Neuron (in vitro differentiated cells): ENCODE data around the gene CA12.

ENCODE experiments used
- H2AFZ ChIP-seq: one replicate; pipeline ENCODE4 v1.6.1; 2013; ENCODE audit warnings: low read depth, mild to moderate bottlenecking, inconsistent platforms, low read length, moderate library complexity
- H3K27me3 ChIP-seq: one replicate; pipeline ENCODE4 v1.6.1; 2013; ENCODE audit warnings: low read length; ENCODE audit not compliant: insufficient read depth
- H3K36me3 ChIP-seq: one replicate; pipeline ENCODE4 v1.6.1; 2013; ENCODE audit warnings: low read length; ENCODE audit not compliant: insufficient read depth
- H3K4me1 ChIP-seq: one replicate; pipeline ENCODE4 v1.6.1; 2013; ENCODE audit warnings: low read length; ENCODE audit not compliant: insufficient read depth
- H3K4me3 ChIP-seq: 2 replicates; pipeline ENCODE4 v1.5.1; 2013; ENCODE audit warnings: mild to moderate bottlenecking, low read length, moderate library complexity
- H3K9me3 ChIP-seq: one replicate; pipeline ENCODE4 v1.6.1; 2013; ENCODE audit warnings: low read length

Gene CA12

DNA sequence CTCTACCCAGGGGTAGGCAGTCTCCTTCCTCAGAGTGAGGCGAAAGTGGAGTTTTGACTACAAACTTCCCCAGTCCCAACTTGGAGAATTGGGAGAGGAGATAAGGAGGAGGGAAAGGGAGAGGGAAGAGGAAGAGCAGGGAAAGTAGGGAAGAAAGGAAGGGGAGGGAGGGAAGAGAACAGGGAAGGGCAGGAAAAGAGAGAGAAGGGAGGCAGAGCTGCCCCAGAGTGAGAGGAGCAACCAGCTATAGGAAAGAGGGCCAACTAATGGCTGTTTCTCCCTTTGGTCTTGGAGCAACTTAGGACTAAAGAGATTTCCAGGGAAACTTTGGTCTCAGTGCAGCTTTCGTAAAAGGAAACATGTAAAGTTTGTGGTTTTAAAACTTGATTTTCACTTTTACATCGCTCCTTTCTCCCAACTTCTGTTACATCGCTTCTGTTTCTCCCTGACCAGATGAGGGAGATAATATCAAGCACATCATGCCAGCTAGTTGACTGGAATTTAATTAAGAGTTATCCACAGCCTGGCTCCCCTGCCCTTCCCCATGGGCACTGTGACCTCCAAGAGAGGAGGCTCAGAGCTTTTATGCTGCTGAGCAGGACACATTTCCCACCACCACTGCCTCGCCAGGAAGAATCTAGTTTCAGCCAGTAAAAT lies 1.4 kb downstream of the CA12 start:
- Histone ChIP-seq H3K9me3 (no peaks in the 10 kb centered on the region), H3K27me3 (peaks cover 15% of the 10 kb centered on the region), H3K36me3 (no peaks in the 10 kb centered on the region), H3K4me1 (peaks cover 31% of the 10 kb centered on the region), H3K4me3 (no peak overlapping the region), H2AFZ (no peak overlapping the region)

DNA sequence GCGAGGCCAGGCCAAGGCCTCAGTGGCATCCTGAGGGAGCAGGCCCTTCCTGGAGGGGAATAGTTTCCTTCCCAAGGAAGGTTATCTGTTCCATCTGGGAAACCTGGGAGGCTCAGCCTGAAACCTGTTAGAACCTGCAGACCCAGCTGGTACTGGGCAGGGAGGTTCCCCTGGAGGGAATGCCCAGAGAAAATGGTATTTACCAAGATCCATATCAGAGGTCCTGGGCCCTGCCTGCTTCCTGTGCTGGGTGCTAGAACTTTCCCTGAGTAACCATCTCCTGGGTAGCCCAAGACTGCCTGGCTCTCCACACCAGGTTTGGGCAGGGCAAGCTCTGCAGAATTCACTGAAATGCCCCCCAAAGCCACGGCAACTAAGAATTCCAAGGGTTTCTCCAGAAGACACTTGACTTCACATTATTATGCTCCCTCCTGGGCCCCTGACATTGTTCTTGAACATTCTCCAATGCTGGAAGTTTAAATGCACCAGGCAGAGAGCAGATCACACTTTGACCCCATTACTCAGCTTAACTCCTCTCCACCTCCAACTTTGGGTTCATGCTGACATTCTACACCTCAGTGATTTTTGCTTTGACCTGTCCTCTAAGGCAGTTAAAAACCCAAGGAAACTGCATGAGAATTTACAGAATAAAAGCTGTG lies 2.0 kb downstream of the CA12 start:
- Histone ChIP-seq H3K36me3 (no peaks in the 10 kb centered on the region), H3K9me3 (no peaks in the 10 kb centered on the region), H3K4me1 (peaks cover 36% of the 10 kb centered on the region), H3K4me3 (no peak overlapping the region), H3K27me3 (peaks cover 15% of the 10 kb centered on the region), H2AFZ (no peak overlapping the region)

DNA sequence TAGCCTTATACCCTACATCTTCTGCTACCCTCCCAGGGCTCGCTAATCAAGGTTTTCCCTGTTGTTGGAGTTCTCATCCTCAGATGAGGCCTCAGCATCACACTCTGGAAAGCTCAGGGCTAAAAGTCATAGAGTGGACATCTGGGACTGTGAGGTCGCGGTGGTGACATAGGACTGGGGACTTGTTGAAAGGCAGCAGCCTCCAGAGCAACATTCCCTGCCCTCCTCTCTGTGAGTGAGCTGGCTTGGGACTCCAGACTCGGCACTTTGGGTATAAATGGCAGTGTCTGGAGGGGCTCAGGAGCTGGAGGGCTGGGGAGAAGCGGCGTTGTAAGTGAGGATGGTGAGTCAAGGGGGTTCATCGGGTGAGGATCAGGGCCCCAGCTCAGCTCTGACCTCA lies 2.7 kb downstream of the CA12 start:
- Histone ChIP-seq H3K36me3 (no peaks in the 10 kb centered on the region), H3K9me3 (no peaks in the 10 kb centered on the region), H3K27me3 (peaks cover 12% of the 10 kb centered on the region), H3K4me1 (peaks cover 40% of the 10 kb centered on the region), H3K4me3 (no peak overlapping the region), H2AFZ (no peak overlapping the region)

DNA sequence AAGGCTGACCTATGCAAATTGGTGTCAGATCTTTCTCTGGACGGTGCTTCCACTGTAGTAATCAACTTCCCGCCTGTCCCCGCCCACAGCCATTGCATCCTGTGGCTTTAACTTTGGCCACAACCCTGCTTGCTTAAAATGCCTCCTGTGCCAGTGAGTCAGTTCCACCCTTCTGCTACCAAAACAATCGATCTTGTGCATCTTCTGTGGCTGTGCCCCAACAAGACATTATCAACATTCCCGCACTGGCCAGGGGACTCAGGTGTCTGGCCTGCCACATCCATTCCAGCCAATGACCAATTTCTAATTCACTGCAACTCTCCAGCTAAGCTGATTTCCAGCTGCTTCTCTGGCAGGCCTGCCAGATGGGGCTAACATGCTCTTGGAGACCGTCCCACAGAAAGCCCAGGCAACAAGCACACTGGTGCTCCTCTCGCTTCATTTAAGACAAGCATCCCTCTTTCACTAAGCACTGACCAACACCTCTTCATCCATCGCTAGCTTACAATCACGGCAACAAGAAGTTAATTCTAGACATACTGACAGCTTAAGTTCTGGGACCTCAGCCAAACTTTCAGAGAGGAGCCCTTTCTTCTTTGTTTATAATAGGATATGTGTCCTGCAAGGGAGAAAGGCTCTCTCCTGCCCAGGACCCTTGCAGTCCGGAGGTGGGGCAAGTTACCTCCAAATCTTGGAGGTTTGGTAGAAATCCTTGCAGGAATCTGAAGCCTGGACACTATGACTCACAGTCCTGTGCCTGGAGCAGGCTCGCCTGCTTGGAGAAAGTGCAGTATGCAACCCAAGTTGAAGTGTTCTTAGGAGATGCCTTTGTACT lies 6.7 kb downstream of the CA12 start:
- Histone ChIP-seq H2AFZ (no peak overlapping the region), H3K4me1 (peaks cover 20% of the 10 kb centered on the region), H3K9me3 (no peaks in the 10 kb centered on the region), H3K4me3 (no peak overlapping the region), H3K27me3 (no peaks in the 10 kb centered on the region), H3K36me3 (no peaks in the 10 kb centered on the region)

DNA sequence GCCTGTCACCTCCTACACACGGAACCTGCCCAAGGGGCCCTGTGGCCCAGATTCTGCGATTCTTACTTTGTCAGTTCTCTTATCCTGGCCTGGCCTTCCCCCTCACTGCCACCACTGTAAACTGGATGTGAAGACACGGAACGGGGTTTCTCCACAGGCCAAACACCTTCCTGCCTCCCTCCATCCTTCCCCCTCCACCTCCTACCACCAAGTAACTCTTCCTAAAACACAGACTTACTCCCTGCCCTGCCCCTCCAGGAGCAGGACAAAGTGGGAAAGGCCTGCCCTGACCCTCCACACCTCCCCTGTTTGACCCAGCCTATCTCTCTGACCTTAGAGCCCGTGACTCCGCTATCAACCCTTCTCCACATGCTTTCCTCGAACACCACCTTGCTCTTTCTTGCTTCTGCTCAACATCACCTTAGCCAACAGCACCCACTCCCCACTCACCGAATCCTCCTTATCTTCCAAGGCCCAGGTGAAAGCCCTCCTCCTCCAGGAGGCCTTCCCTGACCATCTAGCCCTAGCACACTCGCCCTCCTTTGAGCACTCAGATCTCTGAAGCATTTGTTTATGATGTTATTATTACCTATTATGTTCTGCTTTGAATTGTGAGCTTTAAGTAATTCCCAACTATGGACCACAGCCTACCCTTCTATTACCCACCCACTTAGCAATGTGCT lies 7.6 kb downstream of the CA12 start:
- H3K4me1 ChIP-seq, result peaks cover 11% of the 10 kb centered on the region

DNA sequence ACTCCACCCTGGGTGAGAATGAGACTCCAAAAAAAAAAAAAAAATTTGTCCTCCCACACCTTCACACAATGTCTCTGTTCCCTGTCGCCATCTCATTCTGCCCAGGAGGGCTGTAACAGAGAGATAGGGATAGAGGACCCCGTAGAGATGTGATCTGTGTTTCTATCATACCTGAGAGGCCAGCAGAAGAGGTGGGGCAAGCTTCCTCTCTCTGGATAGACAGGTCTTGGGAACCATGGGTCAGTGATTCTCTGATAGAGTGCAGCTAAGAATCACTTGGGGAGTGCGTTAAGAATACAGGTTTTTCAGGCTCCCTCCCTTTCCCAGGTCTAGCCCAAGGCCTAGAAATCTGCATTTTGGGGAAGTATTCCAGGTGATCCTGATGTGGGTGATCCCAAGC lies 8.3 kb downstream of the CA12 start:
- H2AFZ ChIP-seq, result no peak overlapping the region
- H3K27me3 ChIP-seq, result no peaks in the 10 kb centered on the region
- H3K9me3 ChIP-seq, result no peaks in the 10 kb centered on the region
- peaks cover 10% of the 10 kb centered on the region for H3K4me1 ChIP-seq
- H3K36me3 ChIP-seq, result no peaks in the 10 kb centered on the region
- no peak overlapping the region for H3K4me3 ChIP-seq

More for the DNA sequence above, 7.6 kb downstream of the CA12 start:
- Histone ChIP-seq H3K4me3 (no peak overlapping the region), H3K9me3 (no peaks in the 10 kb centered on the region), H3K27me3 (no peaks in the 10 kb centered on the region), H3K36me3 (no peaks in the 10 kb centered on the region), H2AFZ (no peak overlapping the region)

DNA sequence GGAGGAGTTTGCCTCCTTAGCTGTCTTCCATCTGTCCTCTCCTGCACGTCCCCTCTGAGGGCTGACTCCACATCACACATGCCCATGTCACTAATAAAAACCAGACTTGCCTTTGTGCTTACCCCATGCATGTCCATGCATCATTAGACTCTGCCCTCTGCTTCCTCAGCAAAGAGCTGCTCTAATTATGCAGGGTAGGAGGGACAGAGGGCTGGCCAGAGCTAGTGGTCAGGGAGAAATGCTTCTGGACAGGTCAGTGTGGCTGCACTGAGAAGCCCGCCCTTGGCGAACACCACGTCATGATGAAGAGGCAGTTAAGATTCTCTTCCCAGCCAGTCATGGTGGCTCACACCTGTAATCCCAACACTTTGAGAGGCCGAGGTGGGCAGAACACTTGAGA lies 8.9 kb downstream of the CA12 start:
- Histone ChIP-seq H2AFZ (no peak overlapping the region), H3K4me1 (peaks cover 10% of the 10 kb centered on the region), H3K9me3 (no peaks in the 10 kb centered on the region), H3K36me3 (no peaks in the 10 kb centered on the region), H3K27me3 (no peaks in the 10 kb centered on the region), H3K4me3 (no peak overlapping the region)

DNA sequence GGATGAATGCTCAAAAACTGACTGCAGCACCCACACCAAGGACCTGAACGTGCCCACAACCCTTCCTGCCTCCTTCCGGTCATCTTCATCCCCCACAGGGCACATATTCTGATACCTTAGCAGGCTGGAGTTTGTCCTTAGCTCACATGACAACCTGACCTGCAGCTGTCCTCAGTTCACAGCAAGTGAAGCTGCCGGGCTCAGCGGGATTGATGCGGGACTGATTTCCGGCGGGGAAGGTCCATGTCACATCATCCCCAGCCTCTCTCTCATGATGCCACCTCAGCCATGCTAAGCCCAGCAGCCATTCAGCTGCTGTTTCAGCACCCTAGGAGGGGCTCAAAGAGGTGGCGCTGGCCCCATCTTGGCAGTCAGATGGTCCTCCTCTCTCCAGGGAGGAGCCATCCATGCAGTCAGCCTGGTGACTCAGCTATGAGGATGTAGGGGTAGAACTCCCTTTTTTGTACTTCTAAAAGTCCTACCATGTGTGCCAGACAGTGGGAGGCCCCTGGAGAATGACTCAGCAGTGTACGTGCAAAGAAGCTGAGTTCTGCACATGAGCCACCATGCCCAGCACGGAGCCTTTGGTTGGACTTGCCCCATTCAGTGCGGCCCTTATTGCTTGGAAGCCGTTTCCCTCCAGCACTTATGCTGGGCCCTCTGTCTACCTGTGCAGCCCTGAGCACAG lies 9.5 kb downstream of the CA12 start:
- Histone ChIP-seq H3K9me3 (no peaks in the 10 kb centered on the region), H3K36me3 (no peaks in the 10 kb centered on the region), H3K4me3 (no peak overlapping the region), H2AFZ (no peak overlapping the region), H3K4me1 (peaks cover 10% of the 10 kb centered on the region), H3K27me3 (no peaks in the 10 kb centered on the region)

DNA sequence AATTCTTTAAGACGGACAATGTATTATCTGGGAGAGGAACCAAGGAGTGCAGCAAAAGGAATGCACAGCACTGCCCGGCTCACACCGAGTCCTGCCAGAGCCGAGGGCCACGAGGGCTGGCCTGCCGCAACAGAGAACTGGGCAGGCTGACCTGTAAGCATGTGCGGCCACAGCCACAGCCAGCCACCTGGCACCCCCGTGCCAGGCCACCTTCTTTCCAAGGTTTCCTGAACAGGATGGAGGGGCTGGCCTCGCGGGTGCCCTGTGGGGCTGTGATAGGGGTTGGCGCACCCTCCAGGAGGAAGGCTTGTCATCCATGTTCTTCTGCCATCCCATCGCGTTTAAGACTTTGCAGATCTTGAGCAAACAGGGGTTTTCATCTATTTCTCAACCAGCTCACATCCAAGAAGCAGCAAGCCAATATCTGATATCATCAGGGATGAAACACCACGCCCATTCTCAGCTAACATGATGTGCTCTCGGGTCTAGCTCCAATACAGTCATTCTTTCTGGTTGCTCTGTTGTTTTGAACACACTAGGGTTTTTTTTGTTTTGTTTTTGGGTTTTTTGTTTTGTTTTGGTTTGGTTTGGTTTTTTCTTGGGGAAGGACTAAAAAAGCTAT lies 10.2 kb downstream of the CA12 start:
- Histone ChIP-seq H3K4me3 (no peak overlapping the region), H3K27me3 (no peaks in the 10 kb centered on the region), H3K36me3 (no peaks in the 10 kb centered on the region), H3K9me3 (no peaks in the 10 kb centered on the region), H2AFZ (no peak overlapping the region), H3K4me1 (peaks cover 10% of the 10 kb centered on the region)

DNA sequence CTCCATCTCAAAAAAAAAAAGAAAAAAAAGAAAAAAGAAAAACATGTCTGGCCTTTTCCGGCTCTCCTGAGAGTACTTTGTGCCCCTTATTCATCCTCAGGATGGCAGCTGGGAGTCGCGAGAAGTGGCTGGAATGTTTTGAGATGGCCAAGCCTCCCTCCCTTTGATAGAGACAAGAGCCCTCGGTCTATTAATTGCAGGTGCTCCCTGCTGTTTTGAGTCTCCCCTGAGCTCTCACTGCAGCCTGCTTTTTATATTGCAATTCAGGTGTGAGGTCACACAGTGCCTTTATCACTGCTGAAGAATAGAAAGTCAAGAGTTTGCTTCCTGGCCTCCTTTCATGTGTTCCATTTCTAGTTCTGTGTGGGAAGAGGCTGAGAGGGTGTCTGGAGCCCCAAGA lies 10.9 kb downstream of the CA12 start:
- Histone ChIP-seq H2AFZ (no peak overlapping the region), H3K9me3 (no peaks in the 10 kb centered on the region), H3K4me1 (peaks cover 10% of the 10 kb centered on the region), H3K36me3 (no peaks in the 10 kb centered on the region), H3K4me3 (no peak overlapping the region), H3K27me3 (no peaks in the 10 kb centered on the region)

DNA sequence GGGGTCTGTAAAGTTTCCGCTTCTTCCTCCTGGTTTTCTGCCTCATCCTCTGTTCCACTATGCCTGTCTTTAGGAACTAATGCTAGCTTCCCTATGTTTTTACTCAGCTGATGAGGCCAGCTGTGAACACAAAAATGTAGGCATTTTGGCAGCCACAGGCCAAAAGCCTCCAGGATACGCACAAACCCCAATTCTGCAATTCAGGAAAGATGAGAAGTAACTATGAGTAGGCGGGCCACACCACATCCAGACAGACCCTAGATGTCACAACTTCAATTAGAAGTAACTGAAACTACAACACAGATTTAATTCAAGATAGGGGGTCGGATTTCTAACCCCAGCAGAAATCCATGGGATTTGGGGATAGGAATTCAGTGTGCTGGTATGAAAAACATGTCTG lies 11.9 kb downstream of the CA12 start:
- no peak overlapping the region for H3K4me3 ChIP-seq

DNA sequence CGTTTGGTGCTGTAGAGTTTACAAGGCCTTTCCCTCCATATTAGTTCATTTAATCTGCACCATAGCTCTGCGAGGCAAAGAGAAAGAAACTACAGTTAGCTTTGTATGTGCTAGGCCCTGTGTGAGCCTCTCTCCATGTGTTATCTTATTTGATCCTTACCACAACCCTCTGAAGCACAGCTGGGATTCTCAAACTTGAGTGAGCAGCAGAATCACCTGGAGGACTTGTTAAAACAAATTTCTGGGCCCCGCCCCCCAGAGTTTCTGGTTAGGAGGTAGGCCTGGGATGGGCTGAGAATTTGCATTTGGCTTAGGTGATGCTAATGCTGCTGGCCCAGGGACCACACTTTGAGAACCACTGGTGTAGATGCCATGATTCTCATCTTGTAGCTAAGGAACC lies 12.3 kb downstream of the CA12 start:
- H3K4me1 ChIP-seq, result peaks cover under 1% of the 10 kb centered on the region
- no peak overlapping the region for H3K4me3 ChIP-seq
- no peaks in the 10 kb centered on the region for H3K36me3 ChIP-seq
- no peaks in the 10 kb centered on the region for H3K9me3 ChIP-seq
- H3K27me3 ChIP-seq, result no peaks in the 10 kb centered on the region
- H2AFZ ChIP-seq, result no peak overlapping the region

More for the DNA sequence above, 11.9 kb downstream of the CA12 start:
- no peaks in the 10 kb centered on the region for H3K36me3 ChIP-seq
- no peaks in the 10 kb centered on the region for H3K27me3 ChIP-seq
- H3K4me1 ChIP-seq, result peaks cover 5% of the 10 kb centered on the region
- no peak overlapping the region for H2AFZ ChIP-seq
- no peaks in the 10 kb centered on the region for H3K9me3 ChIP-seq
